ENCODE measurements around the gene RMDN2. TPM values are rescaled to one million over a fixed set of nuclear protein-coding genes. Genes with fewer than 3 reads are reported as not detected.

RMDN2 gene
- total RNA-seq, 3 donors from 2014 or later, result 9.8 to 14.4 (median 11.5) TPM

GRCh38 chr2:37982847-37983246 is 57.8 kb downstream of the RMDN2 start:
- Histone ChIP-seq H3K27ac (no peak overlapping the region), H3K9me3 (no peaks in the 10 kb centered on the region), H3K4me1 (no peaks in the 10 kb centered on the region), H3K36me3 (no peaks in the 10 kb centered on the region), H3K27me3 (no peaks in the 10 kb centered on the region), H3K4me3 (no peak overlapping the region)
- DNase-seq (ENCODE audit: low spot score in 2 of 2), result no peak
- TF ChIP-seq CTCF (IDR thresholded peaks at IDR 0.05) (no peak), POLR2AphosphoS5 (IDR thresholded peaks at IDR 0.05) (no peak), POLR2A (IDR thresholded peaks at IDR 0.05) (no peak)
- intact Hi-C loops (cut with DNase I; ENCODE audit: low total_unique reads), result no loop called here

GRCh38 chr2:37983719-37984118 is 58.6 kb downstream of the RMDN2 start:
- Histone ChIP-seq H3K36me3 (no peaks in the 10 kb centered on the region), H3K4me1 (no peaks in the 10 kb centered on the region), H3K9me3 (no peaks in the 10 kb centered on the region), H3K27ac (no peak overlapping the region), H3K27me3 (no peaks in the 10 kb centered on the region), H3K4me3 (no peak overlapping the region)
- no peak for TF ChIP-seq POLR2A (IDR thresholded peaks at IDR 0.05)
- no peak for TF ChIP-seq CTCF (IDR thresholded peaks at IDR 0.05)
- TF ChIP-seq POLR2AphosphoS5 (IDR thresholded peaks at IDR 0.05), result no peak
- intact Hi-C loops (cut with DNase I; ENCODE audit: low total_unique reads), result no loop called here
- no peak for DNase-seq (ENCODE audit: low spot score in 2 of 2)

- Histone ChIP-seq H3K27me3 (no peaks in the 10 kb centered on the region), H3K4me1 (no peaks in the 10 kb centered on the region), H3K9me3 (no peaks in the 10 kb centered on the region), H3K4me3 (no peak overlapping the region), H3K36me3 (no peaks in the 10 kb centered on the region), H3K27ac (no peak overlapping the region)
- no peak for TF ChIP-seq POLR2AphosphoS5 (IDR thresholded peaks at IDR 0.05)
- no peak for TF ChIP-seq POLR2A (IDR thresholded peaks at IDR 0.05)
- no peak for TF ChIP-seq CTCF (IDR thresholded peaks at IDR 0.05)
- intact Hi-C loops (cut with DNase I; ENCODE audit: low total_unique reads), result no loop called here
- DNase-seq (ENCODE audit: low spot score in 2 of 2), result no peak
Observed at GRCh38 chr2:37984176-37984575, 59.1 kb downstream of the RMDN2 start.

- intact Hi-C loops (cut with DNase I; ENCODE audit: low total_unique reads), result no loop called here
- no peaks in the 10 kb centered on the region for H3K9me3 ChIP-seq
- TF ChIP-seq CTCF (IDR thresholded peaks at IDR 0.05), result no peak
- TF ChIP-seq POLR2A (IDR thresholded peaks at IDR 0.05), result no peak
- no peak for TF ChIP-seq POLR2AphosphoS5 (IDR thresholded peaks at IDR 0.05)
- DNase-seq (ENCODE audit: low spot score in 2 of 2), result no peak
- H3K36me3 ChIP-seq, result no peaks in the 10 kb centered on the region
- no peaks in the 10 kb centered on the region for H3K4me1 ChIP-seq
- H3K4me3 ChIP-seq, result no peak overlapping the region
- H3K27ac ChIP-seq, result no peak overlapping the region
- H3K27me3 ChIP-seq, result no peaks in the 10 kb centered on the region
Observed at GRCh38 chr2:37984589-37984988, 59.5 kb downstream of the RMDN2 start.

GRCh38 chr2:37985333-37985732 is 60.2 kb downstream of the RMDN2 start:
- no peaks in the 10 kb centered on the region for H3K9me3 ChIP-seq
- H3K36me3 ChIP-seq, result no peaks in the 10 kb centered on the region
- no peak for TF ChIP-seq POLR2A (IDR thresholded peaks at IDR 0.05)
- TF ChIP-seq CTCF (IDR thresholded peaks at IDR 0.05), result no peak
- TF ChIP-seq POLR2AphosphoS5 (IDR thresholded peaks at IDR 0.05), result no peak
- H3K27ac ChIP-seq, result no peak overlapping the region
- DNase-seq (ENCODE audit: low spot score in 2 of 2), result no peak
- H3K27me3 ChIP-seq, result no peaks in the 10 kb centered on the region
- H3K4me3 ChIP-seq, result no peak overlapping the region
- H3K4me1 ChIP-seq, result no peaks in the 10 kb centered on the region
- intact Hi-C loops (cut with DNase I; ENCODE audit: low total_unique reads), result no loop called here

Data from breast epithelium (tissue), 4 donors.